HG02798 (cell line): ENCODE measurements around the gene NHSL1.

Experiments
- ATAC-seq: cut with Tn5 transposase; IDR thresholded peaks from one replicate; pipeline ENCODE4 v1.9.1; 2021; ENCODE audit warnings: mild to moderate bottlenecking; ENCODE audit not compliant: unreplicated experiment, poor library complexity

NHSL1 gene, protein sequence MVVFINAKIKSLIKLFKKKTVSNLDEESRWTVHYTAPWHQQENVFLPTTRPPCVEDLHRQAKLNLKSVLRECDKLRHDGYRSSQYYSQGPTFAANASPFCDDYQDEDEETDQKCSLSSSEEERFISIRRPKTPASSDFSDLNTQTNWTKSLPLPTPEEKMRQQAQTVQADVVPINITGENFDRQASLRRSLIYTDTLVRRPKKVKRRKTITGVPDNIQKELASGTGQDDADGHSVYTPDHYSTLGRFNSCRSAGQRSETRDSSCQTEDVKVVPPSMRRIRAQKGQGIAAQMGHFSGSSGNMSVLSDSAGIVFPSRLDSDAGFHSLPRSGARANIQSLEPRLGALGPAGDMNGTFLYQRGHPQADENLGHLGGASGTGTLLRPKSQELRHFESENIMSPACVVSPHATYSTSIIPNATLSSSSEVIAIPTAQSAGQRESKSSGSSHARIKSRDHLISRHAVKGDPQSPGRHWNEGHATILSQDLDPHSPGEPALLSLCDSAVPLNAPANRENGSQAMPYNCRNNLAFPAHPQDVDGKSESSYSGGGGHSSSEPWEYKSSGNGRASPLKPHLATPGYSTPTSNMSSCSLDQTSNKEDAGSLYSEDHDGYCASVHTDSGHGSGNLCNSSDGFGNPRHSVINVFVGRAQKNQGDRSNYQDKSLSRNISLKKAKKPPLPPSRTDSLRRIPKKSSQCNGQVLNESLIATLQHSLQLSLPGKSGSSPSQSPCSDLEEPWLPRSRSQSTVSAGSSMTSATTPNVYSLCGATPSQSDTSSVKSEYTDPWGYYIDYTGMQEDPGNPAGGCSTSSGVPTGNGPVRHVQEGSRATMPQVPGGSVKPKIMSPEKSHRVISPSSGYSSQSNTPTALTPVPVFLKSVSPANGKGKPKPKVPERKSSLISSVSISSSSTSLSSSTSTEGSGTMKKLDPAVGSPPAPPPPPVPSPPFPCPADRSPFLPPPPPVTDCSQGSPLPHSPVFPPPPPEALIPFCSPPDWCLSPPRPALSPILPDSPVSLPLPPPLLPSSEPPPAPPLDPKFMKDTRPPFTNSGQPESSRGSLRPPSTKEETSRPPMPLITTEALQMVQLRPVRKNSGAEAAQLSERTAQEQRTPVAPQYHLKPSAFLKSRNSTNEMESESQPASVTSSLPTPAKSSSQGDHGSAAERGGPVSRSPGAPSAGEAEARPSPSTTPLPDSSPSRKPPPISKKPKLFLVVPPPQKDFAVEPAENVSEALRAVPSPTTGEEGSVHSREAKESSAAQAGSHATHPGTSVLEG (N-terminal part only)

DNA sequence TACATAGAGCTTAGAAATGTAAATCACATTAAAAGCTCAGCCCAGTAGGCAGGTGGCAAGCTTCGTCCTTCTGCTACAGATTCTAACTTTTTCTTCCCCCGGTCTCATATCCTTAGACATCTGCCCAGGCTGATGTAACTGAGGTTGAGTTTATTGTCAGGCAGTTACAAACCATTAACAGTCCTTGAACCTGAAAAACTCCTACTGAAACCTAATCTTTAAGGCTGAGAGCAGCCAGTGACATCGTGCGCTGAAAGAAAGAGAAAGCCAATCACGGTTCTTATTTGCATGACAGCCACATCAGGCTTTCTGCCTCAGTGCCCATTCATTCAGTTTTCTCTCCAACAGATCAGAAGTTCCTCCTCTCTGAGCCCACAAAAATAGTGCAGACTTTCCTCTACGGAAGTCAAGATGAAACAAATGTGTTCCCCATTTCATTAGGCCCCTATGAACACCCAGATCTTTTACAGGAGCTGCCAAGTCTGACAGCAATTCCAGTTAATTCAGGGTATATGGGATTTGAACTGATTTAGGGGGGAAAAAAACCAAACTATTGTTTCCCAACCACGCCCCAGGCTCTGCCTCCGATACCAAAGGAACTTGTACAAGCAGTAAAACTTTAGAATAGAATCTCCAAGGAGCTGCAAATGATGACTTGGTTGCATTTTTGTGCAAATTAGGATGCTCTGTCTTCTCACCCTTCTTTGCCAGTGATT, at the start of gene NHSL1:
Gene NHSL1 (minus strand): TSS at position 192 of the 716 bp plus-strand sequence. CDS start 204 bp downstream, outside the sequence.
- peak; percentile 94 for ATAC-seq

GRCh38 chr6:138546733-138547185, 47.5 kb upstream of the NHSL1 start:
- no peak for ATAC-seq

- ATAC-seq, result no peak
Observed at GRCh38 chr6:138545621-138545980, 46.3 kb upstream of the NHSL1 start.

- ATAC-seq, result no peak
Observed at GRCh38 chr6:138544501-138544900, 45.2 kb upstream of the NHSL1 start.

GRCh38 chr6:138543657-138544056, 44.4 kb upstream of the NHSL1 start:
- no peak for ATAC-seq

DNA sequence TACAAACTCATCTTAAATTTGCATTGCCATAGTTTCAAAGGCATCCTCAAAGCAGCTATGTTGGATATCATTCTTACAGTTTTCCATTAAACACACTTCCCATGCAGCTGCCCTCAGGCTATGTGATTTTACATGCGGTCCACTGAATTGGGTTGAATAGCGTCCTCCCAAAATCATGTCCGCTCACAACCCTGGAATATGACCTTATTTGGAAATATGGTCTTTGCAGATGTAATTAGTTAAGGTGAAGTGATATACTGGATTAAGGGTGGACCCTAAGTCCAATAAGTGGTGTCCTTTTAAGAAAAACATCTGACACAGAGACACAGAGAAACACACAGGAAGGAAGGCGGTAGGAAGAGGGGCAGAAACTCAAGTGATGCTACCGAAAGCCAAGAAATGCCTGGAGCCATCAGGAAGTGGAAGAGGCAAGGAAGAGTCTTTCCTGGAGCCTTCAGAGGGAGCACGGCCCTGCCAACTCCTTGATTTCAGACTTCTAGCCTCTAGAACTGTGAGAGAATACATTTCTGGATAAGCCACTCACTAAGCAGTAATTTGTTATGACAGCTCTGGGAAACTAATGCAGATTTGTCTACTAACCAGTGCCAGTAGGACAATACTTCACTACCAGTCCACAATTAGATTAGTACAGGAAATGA, 42.7 kb upstream of the NHSL1 start:
- no peak for ATAC-seq

DNA sequence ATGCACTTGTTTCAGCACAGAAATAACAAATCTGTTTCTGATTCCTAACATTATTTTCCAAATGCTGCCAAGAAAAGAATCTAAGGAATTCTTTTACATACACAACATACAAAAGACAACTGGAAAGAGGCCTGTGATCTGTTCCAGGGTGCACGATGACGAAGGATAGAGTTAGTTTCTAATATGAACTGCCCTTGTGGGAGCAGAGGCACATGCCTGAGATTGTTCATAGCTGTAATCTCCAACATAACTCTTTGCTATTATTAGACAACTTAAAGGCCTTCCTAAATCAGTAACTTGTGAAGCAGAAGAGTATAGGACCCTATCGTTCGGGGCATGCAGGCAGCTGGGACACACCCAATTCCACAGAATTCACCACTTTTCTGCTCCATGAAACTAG, 41.2 kb upstream of the NHSL1 start:
- no peak for ATAC-seq

- no peak for ATAC-seq
Observed at GRCh38 chr6:138539876-138540275, 40.6 kb upstream of the NHSL1 start.

- ATAC-seq, result no peak
Observed at GRCh38 chr6:138538390-138539031, 39.2 kb upstream of the NHSL1 start.

- no peak for ATAC-seq
Observed at GRCh38 chr6:138537106-138537505, 37.8 kb upstream of the NHSL1 start.

- ATAC-seq, result no peak
Observed at GRCh38 chr6:138535728-138536455, 36.6 kb upstream of the NHSL1 start.

- no peak for ATAC-seq
Observed at GRCh38 chr6:138533667-138534066, 34.4 kb upstream of the NHSL1 start.

DNA sequence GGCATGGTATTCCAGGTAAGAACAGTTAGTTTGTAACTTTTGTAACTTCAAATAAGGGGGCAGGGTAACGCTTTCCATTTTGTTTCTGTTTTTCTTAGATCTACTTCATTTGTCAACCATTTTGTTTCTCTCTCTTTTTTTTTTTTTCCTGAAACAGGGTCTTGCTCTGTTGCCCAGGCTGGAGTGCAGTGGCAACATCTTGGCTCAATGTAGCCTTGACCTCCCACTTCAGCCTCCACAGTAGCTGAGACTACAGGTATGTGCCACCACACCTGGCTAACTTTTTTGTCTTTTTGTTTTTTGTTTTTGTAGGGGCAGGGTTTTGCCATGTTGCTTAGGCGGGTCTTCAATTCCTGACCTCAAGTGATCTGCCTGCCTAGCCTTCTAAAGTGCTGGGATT, 32.1 kb upstream of the NHSL1 start:
- ATAC-seq, result no peak

- ATAC-seq, result no peak
Observed at GRCh38 chr6:138529478-138529877, 30.2 kb upstream of the NHSL1 start.

DNA sequence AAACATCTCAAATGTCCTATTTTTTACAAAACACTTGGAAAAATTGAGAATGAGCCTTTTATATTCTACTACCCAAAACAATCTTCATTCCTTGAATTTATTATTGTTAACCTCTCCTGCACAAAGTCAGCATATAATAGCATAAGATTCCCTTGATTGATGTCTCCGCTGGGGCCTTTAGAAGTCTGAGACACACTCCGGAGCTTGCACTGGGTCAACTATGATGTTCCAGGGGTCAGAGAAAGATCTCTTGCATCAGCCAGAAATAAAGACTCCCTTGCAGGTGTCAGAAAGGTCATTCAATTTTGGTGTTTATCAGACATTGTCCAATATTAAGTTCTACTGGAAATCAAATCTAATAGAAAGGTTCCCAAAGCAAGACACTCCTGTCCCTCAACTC, 29.7 kb upstream of the NHSL1 start:
- no peak for ATAC-seq

GRCh38 chr6:138528137-138528536, 28.8 kb upstream of the NHSL1 start:
- ATAC-seq, result no peak

DNA sequence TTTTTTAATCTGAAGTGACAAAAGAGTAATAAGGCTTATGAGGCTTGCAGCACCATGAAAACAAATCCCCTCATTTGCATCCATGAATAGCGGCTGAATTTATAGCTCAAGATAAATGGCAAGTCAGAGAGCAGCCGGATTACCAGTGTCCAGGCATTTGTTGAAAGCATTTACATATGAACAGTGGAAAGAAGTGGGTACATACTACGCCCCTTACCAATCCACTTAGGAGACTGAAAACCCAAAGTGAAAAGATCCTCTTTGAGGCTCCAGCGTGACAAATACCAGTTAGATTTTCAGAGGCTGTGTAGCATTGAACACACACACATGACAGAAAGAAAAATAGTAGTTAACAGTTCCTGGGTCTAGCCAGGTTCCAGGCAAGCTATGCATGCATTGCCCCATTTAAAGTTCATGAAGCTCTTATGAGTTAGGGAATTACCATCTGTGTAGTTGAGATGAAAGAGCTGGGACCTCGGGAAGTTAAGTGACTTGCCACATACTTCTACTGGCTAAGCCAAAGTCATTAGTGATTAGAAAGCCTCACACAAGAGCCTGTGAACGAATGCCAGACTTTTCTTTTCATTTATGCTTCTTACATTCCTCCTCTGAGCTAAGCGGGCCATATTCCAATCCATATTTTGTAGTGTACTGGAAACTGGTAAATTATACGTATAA, 28.3 kb upstream of the NHSL1 start:
- ATAC-seq, result no peak

DNA sequence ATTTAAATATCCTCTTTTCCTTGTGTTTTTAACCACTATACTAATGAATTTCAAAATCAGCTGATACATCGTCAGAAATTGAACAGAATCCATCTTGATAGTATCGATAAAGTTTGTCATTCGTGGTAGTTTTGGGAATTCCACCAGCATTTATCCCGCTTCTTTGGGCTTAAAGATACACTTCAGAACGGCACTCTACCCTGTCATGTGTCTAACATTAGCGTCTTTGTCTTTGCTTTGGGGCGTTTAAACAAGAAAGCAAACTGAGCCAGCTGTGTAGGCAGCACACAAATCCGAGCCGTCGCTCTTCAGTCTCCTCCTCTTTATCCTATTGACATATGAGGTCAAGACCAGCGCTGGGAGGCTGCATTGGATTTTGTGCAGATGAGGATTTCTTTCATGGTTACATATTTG, 27.5 kb upstream of the NHSL1 start:
- no peak for ATAC-seq
